GM12801 (cell line): Measurements from ENCODE around the gene EVC2.

Experiments used
- TF ChIP-seq, protein P1 (sequence below): IDR thresholded peaks from one replicate; pipeline ENCODE4 v1.5.1; 2011; ENCODE audit warnings: control low read depth; ENCODE audit not compliant: insufficient read length; ENCODE audit errors: extremely low read depth

Gene EVC2

DNA sequence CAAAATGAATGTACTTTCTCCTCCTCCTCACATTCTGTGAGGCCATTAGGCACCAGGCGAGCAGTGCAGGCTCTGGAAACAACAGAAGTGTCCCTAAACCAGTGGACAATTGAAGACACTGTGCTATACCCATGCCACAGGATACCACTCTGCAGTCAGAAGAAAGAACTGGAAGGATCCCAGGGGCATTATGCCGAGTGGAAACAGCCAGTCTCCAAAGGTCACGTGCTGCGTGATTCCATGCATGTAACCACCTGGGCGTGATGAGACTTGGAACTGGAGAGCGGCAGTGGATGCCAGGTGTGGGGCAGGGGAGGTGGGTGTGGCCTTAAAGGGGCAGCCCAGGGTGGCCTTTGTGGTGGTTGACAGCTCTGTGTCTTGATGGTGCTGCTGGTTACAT, 139.4 kb downstream of the EVC2 start:
- TF ChIP-seq, protein P1, sequence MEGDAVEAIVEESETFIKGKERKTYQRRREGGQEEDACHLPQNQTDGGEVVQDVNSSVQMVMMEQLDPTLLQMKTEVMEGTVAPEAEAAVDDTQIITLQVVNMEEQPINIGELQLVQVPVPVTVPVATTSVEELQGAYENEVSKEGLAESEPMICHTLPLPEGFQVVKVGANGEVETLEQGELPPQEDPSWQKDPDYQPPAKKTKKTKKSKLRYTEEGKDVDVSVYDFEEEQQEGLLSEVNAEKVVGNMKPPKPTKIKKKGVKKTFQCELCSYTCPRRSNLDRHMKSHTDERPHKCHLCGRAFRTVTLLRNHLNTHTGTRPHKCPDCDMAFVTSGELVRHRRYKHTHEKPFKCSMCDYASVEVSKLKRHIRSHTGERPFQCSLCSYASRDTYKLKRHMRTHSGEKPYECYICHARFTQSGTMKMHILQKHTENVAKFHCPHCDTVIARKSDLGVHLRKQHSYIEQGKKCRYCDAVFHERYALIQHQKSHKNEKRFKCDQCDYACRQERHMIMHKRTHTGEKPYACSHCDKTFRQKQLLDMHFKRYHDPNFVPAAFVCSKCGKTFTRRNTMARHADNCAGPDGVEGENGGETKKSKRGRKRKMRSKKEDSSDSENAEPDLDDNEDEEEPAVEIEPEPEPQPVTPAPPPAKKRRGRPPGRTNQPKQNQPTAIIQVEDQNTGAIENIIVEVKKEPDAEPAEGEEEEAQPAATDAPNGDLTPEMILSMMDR: no peak

DNA sequence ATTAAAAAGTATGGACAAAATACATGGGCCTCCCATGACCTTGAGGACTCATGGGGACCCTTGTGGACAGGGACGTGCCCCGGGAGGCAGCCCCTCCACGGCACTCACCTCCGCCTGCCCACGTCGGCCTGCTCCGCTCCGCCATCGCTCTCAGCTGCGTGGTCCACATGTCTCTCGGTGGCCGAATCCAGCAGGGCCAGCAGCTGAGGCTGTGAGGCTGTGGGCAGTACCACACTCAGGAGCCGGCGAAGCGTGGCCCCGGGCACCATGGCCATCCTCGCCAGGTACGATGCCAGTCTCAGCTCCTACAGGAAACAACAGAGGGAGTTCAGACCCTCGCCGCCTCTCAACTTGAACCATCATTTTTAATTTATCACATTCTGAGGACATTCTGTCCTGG, 140.0 kb downstream of the EVC2 start:
- TF ChIP-seq, protein P1: no peak

DNA sequence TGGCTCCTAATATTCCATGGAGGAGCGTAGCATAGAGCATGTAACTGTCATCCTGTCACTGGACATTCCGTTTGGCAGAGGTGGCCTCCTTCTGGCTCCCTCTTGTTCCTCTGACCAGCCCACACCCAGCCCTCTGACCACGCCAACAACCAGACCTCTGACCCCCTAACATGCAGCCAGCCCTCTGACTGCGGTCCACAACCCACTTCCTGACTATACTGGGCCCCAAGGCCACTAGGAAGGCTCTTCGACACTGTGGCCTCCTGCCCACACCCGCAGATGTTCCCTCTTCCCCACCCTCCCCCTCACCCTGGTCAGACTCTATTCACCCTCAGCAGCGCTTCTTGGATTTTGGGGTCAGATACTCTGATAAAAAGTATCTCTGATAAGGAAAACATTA, 141.4 kb downstream of the EVC2 start:
- TF ChIP-seq, protein P1: no peak

DNA sequence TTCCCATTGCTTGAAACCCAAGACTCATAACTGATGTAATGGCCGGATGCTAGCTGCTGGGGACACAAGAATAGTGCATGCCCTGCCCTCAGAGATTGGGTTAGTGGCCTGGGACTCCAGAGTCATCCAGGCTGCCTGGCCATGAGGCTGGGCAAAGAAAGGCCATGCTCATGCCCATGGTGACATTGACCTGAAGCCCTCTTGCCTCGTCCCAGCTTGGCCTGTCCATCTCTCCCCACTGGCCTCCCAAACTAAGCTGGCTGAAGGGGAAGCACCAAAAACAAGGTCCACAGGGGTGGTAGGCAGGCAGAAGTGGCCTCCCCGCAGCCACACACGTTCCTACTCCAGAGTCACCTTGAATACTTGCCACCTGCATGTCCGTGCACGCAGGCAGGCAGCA, 141.8 kb downstream of the EVC2 start:
- TF ChIP-seq, protein P1: no peak

DNA sequence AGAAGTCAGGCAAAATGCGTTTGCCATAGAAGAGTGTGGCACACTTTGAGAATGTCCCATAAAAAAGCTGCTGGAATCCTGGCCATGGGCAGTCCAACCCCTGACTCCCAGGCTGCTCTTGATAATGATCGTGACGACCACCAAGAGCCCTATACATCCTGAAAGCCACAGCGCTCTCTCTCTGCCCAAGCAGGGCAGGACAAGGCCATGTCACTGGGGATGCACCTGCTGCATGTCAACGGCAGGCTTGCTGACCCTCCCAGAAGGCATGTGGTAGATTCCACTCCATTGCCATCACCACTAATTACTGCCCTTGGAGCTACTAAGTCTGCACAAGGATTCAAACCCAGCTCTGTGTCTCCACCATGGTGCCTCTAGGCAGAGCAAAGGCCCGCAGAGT, 144.5 kb downstream of the EVC2 start:
- TF ChIP-seq, protein P1: no peak

DNA sequence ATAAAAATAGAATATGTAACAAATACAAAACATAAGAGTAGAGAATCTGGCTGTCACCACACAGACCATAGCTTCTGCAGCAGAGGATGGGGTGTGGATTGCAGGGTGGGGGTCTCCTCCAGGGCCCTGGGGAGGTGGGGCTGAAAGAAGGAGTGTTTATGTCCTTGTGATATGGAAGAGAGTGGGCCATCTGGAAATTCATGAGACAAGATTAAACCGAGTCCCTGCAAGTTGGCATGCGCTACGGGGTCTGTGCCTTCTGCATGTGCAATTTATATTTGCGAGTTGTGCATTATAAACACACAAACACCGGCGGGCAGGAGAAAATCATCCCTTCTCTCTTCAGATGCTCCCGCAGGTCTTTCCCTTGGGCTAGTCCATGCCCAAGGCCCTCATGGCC, 145.9 kb downstream of the EVC2 start:
- TF ChIP-seq, protein P1: no peak

DNA sequence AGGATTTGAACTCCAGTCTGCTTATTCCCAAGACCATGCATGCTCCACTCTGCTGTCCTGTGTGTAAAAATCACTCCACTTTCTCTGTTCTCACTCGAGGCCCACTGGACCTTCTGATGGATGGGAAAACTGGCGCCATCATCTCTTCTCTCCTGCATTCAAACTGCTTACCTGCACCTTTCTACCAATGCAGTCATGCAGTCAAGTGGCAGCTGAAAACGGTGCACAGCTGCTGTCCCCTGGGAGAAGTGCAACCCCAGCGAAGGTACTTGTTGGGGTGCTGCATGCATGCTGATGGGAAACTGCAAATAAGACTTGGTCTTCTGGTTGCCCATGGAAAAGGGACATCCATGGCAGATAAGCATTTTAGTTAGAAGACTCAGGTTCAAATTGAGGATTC, 147.1 kb downstream of the EVC2 start:
- TF ChIP-seq, protein P1: no peak

DNA sequence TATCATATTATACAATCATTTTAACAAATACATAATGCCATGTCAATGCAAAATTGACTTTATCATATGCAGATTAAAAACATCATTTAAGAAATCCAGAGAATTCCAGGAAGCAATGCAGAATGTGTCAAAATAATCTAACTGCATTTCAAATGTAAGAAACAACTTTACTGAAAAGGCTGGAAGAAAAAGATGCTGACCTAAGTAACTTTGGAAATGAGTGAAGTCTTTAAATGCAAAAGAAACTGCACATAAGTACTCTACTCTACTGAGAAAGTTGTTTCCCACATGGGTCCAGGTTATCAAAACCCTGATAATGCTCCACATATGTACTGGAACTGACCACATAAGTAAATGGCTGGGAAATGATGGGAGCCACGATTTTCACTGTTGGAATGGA, 149.9 kb downstream of the EVC2 start:
- TF ChIP-seq, protein P1: no peak
